RWPE2 (cell line): ENCODE measurements around the gene MST1.
A peak's percentile ranks its signal among the peaks of the same experiment; 100 is the strongest.

Experiments
- ATAC-seq: fragments of 200-7000 bp; cut with Tn5 transposase; 3 replicates; pipeline ENCODE4 v1.9.1; 2021; ENCODE audit warnings: low read depth
- DNase-seq: peaks from one replicate; pipeline ENCODE4 v3.0.0-alpha.2; 2020; ENCODE audit warnings: low spot score
- H3K27ac ChIP-seq: fragments of 450-650 bp; 2 replicates; pipeline ENCODE4 v1.5.1; 2017; ENCODE audit warnings: mild to moderate bottlenecking; ENCODE audit not compliant: poor library complexity, severe bottlenecking
- H3K27me3 ChIP-seq: fragments of 250-450 bp; sonication (Bioruptor Pico); 2 replicates; pipeline ENCODE4 v1.5.1; 2021; ENCODE audit warnings: mild to moderate bottlenecking, moderate library complexity; ENCODE audit not compliant: insufficient read depth, poor library complexity, severe bottlenecking
- H3K36me3 ChIP-seq: fragments of 250-450 bp; sonication (Bioruptor Pico); 2 replicates; pipeline ENCODE4 v1.5.1; 2020; ENCODE audit warnings: low read depth, mild to moderate bottlenecking, moderate library complexity
- H3K4me1 ChIP-seq: fragments of 250-450 bp; sonication (Bioruptor Pico); 2 replicates; pipeline ENCODE4 v1.5.1; 2021; ENCODE audit warnings: mild to moderate bottlenecking, moderate library complexity; ENCODE audit not compliant: insufficient read depth, poor library complexity, severe bottlenecking
- H3K4me3 ChIP-seq: fragments of 250-450 bp; sonication (Bioruptor Pico); 2 replicates; pipeline ENCODE4 v1.5.1; 2021; ENCODE audit warnings: mild to moderate bottlenecking, moderate library complexity; ENCODE audit not compliant: severe bottlenecking
- H3K9me3 ChIP-seq: fragments of 250-450 bp; sonication (Bioruptor Pico); 2 replicates; pipeline ENCODE4 v1.5.1; 2021; ENCODE audit warnings: mild to moderate bottlenecking, moderate library complexity; ENCODE audit not compliant: severe bottlenecking
- TF ChIP-seq, protein P1 (sequence below): fragments of 450-650 bp; IDR thresholded peaks from one replicate; pipeline ENCODE4 v1.5.1; 2017; ENCODE audit warnings: mild to moderate bottlenecking, moderate library complexity; ENCODE audit not compliant: poor library complexity, severe bottlenecking

The MST1 gene

GRCh38 chr3:49722896-49723295 is 33.6 kb upstream of the MST1 start:
- Histone ChIP-seq H3K4me1 (no peaks in the 10 kb centered on the region), H3K27ac (peak overlapping the region; percentile 64), H3K27me3 (no peaks in the 10 kb centered on the region), H3K4me3 (peak overlapping the region; percentile 96), H3K9me3 (no peaks in the 10 kb centered on the region), H3K36me3 (peaks cover 24% of the 10 kb centered on the region)
- TF ChIP-seq, protein P1, sequence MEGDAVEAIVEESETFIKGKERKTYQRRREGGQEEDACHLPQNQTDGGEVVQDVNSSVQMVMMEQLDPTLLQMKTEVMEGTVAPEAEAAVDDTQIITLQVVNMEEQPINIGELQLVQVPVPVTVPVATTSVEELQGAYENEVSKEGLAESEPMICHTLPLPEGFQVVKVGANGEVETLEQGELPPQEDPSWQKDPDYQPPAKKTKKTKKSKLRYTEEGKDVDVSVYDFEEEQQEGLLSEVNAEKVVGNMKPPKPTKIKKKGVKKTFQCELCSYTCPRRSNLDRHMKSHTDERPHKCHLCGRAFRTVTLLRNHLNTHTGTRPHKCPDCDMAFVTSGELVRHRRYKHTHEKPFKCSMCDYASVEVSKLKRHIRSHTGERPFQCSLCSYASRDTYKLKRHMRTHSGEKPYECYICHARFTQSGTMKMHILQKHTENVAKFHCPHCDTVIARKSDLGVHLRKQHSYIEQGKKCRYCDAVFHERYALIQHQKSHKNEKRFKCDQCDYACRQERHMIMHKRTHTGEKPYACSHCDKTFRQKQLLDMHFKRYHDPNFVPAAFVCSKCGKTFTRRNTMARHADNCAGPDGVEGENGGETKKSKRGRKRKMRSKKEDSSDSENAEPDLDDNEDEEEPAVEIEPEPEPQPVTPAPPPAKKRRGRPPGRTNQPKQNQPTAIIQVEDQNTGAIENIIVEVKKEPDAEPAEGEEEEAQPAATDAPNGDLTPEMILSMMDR = no peak
- no peak for ATAC-seq
- peak; percentile 48 for DNase-seq

GRCh38 chr3:49721896-49722781 is 32.9 kb upstream of the MST1 start:
- Histone ChIP-seq H3K36me3 (peaks cover 24% of the 10 kb centered on the region), H3K4me3 (no peak overlapping the region), H3K27me3 (no peaks in the 10 kb centered on the region), H3K9me3 (no peaks in the 10 kb centered on the region), H3K27ac (no peak overlapping the region), H3K4me1 (no peaks in the 10 kb centered on the region)
- DNase-seq (peak; percentile 64), ATAC-seq (no peak)
- TF ChIP-seq, protein P1 = no peak

- Histone ChIP-seq H3K27me3 (no peaks in the 10 kb centered on the region), H3K9me3 (no peaks in the 10 kb centered on the region), H3K4me3 (no peak overlapping the region), H3K4me1 (no peaks in the 10 kb centered on the region), H3K36me3 (peaks cover 24% of the 10 kb centered on the region), H3K27ac (no peak overlapping the region)
- DNase-seq = peak; percentile 50
- TF ChIP-seq, protein P1 = no peak
- ATAC-seq = no peak
Observed at GRCh38 chr3:49721596-49721895, 32.3 kb upstream of the MST1 start.

DNA sequence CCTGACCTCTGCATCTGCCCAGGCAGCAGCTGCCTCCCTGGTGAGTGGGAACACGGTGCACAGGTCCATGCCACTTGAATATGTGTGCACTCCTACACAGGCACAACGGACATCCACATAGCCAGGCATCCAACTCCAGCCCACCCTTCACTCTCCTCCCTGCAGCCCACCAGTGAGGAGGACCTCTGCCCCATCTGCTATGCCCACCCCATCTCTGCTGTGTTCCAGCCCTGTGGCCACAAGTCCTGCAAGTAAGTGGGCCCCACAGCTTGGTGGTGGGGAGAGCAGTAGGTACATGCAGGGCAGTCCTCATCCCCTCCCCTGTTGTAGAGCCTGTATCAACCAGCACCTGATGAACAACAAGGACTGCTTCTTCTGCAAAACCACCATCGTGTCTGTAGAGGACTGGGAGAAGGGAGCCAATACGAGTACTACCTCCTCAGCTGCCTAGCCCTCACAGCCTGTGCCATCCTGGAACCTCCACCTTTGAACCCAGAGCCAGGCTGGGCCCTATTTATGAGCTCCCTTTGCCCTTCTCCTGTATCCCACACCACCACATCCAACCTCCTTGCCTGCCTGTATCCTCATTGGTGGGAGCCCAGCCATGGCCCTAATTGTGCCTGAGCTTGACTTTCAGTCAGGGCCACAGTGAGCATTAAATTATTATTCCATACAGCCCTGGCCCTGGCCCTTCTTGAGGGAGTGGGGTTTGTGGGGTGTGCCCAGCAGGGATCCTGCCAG is 31.8 kb upstream of the MST1 start:
- no peak overlapping the region for H3K4me3 ChIP-seq
- no peak for DNase-seq
- no peaks in the 10 kb centered on the region for H3K4me1 ChIP-seq
- peaks cover 24% of the 10 kb centered on the region for H3K36me3 ChIP-seq
- H3K27ac ChIP-seq = no peak overlapping the region
- ATAC-seq = no peak
- TF ChIP-seq, protein P1 = no peak
- no peaks in the 10 kb centered on the region for H3K27me3 ChIP-seq
- H3K9me3 ChIP-seq = no peaks in the 10 kb centered on the region
